ENCODE results near the gene CRYGC. TPM values are rescaled to one million over a fixed set of nuclear protein-coding genes. Genes with fewer than 3 reads are reported as not detected.
"Not testable (repeated sequence)": the region's sequence is repeated elsewhere in the genome, so short reads cannot be mapped to it uniquely, and the experiment has no call there.

The CRYGC gene
- total and polyA plus RNA-seq, 2 experiments from 2014 or later: not detected

DNA sequence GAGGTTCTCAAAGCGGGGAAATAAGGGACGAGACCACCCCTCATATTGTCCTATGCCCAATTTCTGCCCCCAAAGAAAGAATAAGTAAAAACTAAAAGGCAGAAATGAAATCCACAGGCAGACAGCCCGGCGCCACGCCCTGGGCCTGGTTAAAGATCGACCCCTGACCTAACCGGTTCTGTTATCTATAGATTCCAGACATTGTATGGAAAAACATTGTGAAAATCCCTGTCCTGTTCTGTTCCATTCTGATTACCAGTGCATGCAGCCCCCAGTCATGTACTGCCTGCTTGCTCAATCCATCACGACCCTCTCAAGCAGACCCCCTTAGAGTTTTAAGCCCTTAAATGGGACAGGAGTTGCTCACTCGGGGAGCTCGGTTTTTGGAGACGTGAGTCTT lies 12.2 kb downstream of the CRYGC start:
- not testable (repeated sequence) for ATAC-seq; H3K27ac Mint-ChIP-seq; H3K4me3 Mint-ChIP-seq; H3K9me3 Mint-ChIP-seq; H3K4me3 ChIP-seq; H2AFZ ChIP-seq; H3K4me2 ChIP-seq; H3K27me3 ChIP-seq (ENCODE audit: insufficient read depth); H3K27ac ChIP-seq (ENCODE audit: low read depth); DNase-seq (ENCODE audit: low spot score); H4K20me1 ChIP-seq (replicated peaks; ENCODE audit: insufficient read depth); H3K79me2 ChIP-seq (replicated peaks; ENCODE audit: insufficient read depth); H3K9me2 ChIP-seq (ENCODE audit: insufficient read depth); H3F3A ChIP-seq (replicated peaks; ENCODE audit: low read depth); H3K36me3 Mint-ChIP-seq (ENCODE audit: low read depth); H3K36me3 ChIP-seq (ENCODE audit: insufficient read depth)
- Mint-ChIP-seq H3K27me3 (ENCODE audit: insufficient read depth, low read depth, poor library complexity) (peaks cover 10% of the 10 kb centered on the region), H3K4me1 (peaks cover 13% of the 10 kb centered on the region)
- H3K4me1 ChIP-seq (ENCODE audit: insufficient read depth): peaks cover 19% of the 10 kb centered on the region

DNA sequence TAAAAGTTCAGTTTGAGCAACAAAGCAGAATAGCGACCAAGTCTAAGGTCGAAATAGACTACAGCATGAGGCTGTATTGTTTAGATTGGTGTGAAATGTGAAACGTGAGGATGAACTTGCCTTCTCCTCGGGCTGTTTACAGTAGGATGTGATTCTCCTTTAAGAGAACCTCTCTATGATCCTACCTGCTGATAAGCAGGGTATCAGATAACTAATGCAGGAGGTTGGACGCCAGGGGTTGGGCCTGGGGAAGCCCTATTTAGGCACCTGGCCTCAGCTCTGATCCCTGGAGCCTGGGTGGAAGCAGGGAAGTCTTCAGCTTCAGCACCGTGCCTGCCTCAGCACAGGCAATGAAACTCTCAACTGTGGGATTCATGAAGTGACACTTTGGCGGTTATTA lies 16.7 kb downstream of the CRYGC start:
- peak overlapping the region; percentile 48 for H3K4me3 ChIP-seq
- peaks cover 35% of the 10 kb centered on the region for H3K4me1 ChIP-seq (ENCODE audit: insufficient read depth)
- Mint-ChIP-seq H3K27me3 (ENCODE audit: insufficient read depth, low read depth, poor library complexity) (peaks cover 8% of the 10 kb centered on the region), H3K4me3 (peak overlapping the region; percentile 79), H3K36me3 (ENCODE audit: low read depth) (peaks cover 12% of the 10 kb centered on the region; the same call in 2 of the 3 replicates), H3K4me1 (peaks cover 26% of the 10 kb centered on the region), H3K27ac (0 out of 2 replicates have a peak overlapping the region, but pooled peaks have one; percentile 62), H3K9me3 (no peaks in the 10 kb centered on the region)
- H2AFZ ChIP-seq: peak overlapping the region; percentile 54; the same call in 1 of the 2 replicates
- ATAC-seq (peak; percentile 94), DNase-seq (ENCODE audit: low spot score) (peak; percentile 87)
- peak; percentile 81 for TF ChIP-seq POLR2AphosphoS5 (IDR thresholded peaks at IDR 0.05; ENCODE audit: low read depth)
- no peak for TF ChIP-seq EZH2phosphoT487 (IDR thresholded peaks at IDR 0.05; ENCODE audit: unreplicated experiment)
- no peak for TF ChIP-seq JUNB (IDR thresholded peaks at IDR 0.05; ENCODE audit: unreplicated experiment)
- TF ChIP-seq, protein P1, sequence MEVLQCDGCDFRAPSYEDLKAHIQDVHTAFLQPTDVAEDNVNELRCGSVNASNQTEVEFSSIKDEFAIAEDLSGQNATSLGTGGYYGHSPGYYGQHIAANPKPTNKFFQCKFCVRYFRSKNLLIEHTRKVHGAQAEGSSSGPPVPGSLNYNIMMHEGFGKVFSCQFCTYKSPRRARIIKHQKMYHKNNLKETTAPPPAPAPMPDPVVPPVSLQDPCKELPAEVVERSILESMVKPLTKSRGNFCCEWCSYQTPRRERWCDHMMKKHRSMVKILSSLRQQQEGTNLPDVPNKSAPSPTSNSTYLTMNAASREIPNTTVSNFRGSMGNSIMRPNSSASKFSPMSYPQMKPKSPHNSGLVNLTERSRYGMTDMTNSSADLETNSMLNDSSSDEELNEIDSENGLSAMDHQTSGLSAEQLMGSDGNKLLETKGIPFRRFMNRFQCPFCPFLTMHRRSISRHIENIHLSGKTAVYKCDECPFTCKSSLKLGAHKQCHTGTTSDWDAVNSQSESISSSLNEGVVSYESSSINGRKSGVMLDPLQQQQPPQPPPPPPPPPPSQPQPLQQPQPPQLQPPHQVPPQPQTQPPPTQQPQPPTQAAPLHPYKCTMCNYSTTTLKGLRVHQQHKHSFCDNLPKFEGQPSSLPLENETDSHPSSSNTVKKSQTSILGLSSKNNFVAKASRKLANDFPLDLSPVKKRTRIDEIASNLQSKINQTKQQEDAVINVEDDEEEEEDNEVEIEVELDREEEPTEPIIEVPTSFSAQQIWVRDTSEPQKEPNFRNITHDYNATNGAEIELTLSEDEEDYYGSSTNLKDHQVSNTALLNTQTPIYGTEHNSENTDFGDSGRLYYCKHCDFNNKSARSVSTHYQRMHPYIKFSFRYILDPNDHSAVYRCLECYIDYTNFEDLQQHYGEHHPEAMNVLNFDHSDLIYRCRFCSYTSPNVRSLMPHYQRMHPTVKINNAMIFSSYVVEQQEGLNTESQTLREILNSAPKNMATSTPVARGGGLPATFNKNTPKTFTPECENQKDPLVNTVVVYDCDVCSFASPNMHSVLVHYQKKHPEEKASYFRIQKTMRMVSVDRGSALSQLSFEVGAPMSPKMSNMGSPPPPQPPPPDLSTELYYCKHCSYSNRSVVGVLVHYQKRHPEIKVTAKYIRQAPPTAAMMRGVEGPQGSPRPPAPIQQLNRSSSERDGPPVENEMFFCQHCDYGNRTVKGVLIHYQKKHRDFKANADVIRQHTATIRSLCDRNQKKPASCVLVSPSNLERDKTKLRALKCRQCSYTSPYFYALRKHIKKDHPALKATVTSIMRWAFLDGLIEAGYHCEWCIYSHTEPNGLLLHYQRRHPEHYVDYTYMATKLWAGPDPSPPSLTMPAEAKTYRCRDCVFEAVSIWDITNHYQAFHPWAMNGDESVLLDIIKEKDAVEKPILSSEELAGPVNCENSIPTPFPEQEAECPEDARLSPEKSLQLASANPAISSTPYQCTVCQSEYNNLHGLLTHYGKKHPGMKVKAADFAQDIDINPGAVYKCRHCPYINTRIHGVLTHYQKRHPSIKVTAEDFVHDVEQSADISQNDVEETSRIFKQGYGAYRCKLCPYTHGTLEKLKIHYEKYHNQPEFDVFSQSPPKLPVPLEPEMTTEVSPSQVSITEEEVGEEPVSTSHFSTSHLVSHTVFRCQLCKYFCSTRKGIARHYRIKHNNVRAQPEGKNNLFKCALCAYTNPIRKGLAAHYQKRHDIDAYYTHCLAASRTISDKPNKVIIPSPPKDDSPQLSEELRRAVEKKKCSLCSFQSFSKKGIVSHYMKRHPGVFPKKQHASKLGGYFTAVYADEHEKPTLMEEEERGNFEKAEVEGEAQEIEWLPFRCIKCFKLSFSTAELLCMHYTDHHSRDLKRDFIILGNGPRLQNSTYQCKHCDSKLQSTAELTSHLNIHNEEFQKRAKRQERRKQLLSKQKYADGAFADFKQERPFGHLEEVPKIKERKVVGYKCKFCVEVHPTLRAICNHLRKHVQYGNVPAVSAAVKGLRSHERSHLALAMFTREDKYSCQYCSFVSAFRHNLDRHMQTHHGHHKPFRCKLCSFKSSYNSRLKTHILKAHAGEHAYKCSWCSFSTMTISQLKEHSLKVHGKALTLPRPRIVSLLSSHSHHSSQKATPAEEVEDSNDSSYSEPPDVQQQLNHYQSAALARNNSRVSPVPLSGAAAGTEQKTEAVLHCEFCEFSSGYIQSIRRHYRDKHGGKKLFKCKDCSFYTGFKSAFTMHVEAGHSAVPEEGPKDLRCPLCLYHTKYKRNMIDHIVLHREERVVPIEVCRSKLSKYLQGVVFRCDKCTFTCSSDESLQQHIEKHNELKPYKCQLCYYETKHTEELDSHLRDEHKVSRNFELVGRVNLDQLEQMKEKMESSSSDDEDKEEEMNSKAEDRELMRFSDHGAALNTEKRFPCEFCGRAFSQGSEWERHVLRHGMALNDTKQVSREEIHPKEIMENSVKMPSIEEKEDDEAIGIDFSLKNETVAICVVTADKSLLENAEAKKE (CRISPR knock-in tag; IDR thresholded peaks at IDR 0.05): peak; percentile 73; the same call in 1 of the 2 replicates
- TF ChIP-seq, protein P2, sequence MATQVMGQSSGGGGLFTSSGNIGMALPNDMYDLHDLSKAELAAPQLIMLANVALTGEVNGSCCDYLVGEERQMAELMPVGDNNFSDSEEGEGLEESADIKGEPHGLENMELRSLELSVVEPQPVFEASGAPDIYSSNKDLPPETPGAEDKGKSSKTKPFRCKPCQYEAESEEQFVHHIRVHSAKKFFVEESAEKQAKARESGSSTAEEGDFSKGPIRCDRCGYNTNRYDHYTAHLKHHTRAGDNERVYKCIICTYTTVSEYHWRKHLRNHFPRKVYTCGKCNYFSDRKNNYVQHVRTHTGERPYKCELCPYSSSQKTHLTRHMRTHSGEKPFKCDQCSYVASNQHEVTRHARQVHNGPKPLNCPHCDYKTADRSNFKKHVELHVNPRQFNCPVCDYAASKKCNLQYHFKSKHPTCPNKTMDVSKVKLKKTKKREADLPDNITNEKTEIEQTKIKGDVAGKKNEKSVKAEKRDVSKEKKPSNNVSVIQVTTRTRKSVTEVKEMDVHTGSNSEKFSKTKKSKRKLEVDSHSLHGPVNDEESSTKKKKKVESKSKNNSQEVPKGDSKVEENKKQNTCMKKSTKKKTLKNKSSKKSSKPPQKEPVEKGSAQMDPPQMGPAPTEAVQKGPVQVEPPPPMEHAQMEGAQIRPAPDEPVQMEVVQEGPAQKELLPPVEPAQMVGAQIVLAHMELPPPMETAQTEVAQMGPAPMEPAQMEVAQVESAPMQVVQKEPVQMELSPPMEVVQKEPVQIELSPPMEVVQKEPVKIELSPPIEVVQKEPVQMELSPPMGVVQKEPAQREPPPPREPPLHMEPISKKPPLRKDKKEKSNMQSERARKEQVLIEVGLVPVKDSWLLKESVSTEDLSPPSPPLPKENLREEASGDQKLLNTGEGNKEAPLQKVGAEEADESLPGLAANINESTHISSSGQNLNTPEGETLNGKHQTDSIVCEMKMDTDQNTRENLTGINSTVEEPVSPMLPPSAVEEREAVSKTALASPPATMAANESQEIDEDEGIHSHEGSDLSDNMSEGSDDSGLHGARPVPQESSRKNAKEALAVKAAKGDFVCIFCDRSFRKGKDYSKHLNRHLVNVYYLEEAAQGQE (IDR thresholded peaks at IDR 0.05; ENCODE audit: unreplicated experiment): no peak
- TF ChIP-seq CREB1 (CRISPR knock-in tag; IDR thresholded peaks at IDR 0.05; ENCODE audit: low read depth): no peak
- H3K4me2 ChIP-seq: peak overlapping the region; percentile 58
- 0 out of 2 replicates have a peak, but pooled peaks cover 3% of the 10 kb centered on the region for H3F3A ChIP-seq (replicated peaks; ENCODE audit: low read depth)
- H3K9me2 ChIP-seq (ENCODE audit: insufficient read depth): no peaks in the 10 kb centered on the region
- no peaks in the 10 kb centered on the region for H3K27me3 ChIP-seq (ENCODE audit: insufficient read depth)
- no peaks in the 10 kb centered on the region for H4K20me1 ChIP-seq (replicated peaks; ENCODE audit: insufficient read depth)
- H3K27ac ChIP-seq (ENCODE audit: low read depth): peak overlapping the region; percentile 60; the same call in 1 of the 2 replicates
- H3K36me3 ChIP-seq (ENCODE audit: insufficient read depth): no peaks in the 10 kb centered on the region
- peaks cover 6% of the 10 kb centered on the region for H3K79me2 ChIP-seq (replicated peaks; ENCODE audit: insufficient read depth)

DNA sequence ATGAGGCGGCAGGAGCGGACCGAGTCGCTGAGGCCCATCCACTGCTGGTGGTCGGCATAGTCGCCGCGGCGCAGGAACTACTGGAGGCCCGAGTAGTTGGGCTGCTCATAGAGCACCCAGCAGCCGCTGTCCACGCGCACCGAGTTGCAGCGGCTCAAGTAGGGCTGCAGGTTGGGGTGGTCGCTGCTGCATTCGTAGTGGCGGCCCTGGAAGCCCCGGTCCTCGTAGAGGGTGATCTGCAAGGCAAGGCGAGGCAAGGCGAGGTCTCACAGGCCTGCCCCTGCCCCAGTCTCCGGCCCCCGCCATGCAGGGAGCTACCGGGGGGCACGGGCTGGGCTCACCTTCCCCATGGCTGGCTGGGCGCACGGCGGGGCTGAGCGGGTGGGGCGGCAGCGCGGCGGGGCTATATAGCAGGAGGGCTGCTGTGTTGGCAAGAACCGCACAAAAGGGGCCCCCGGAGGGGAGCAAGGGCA lies 17.3 kb downstream of the CRYGC start:
- Mint-ChIP-seq H3K4me1 (peaks cover 33% of the 10 kb centered on the region), H3K27ac (peak overlapping the region; percentile 52; the same call in 1 of the 2 replicates), H3K36me3 (ENCODE audit: low read depth) (peaks cover 12% of the 10 kb centered on the region; the same call in 2 of the 3 replicates), H3K4me3 (peak overlapping the region; percentile 79)
- Histone ChIP-seq H3K27ac (ENCODE audit: low read depth) (peak overlapping the region; percentile 60; the same call in 1 of the 2 replicates), H3K4me1 (ENCODE audit: insufficient read depth) (peaks cover 40% of the 10 kb centered on the region), H3K4me3 (peak overlapping the region; percentile 48), H3K4me2 (peak overlapping the region; percentile 58), H2AFZ (peak overlapping the region; percentile 54; the same call in 1 of the 2 replicates)
- H3K9me3 Mint-ChIP-seq; H3K79me2 ChIP-seq (replicated peaks; ENCODE audit: insufficient read depth); H3K9me2 ChIP-seq (ENCODE audit: insufficient read depth); H4K20me1 ChIP-seq (replicated peaks; ENCODE audit: insufficient read depth); H3F3A ChIP-seq (replicated peaks; ENCODE audit: low read depth); H3K27me3 Mint-ChIP-seq (ENCODE audit: insufficient read depth, low read depth, poor library complexity); H3K36me3 ChIP-seq (ENCODE audit: insufficient read depth); H3K27me3 ChIP-seq (ENCODE audit: insufficient read depth): not testable (repeated sequence)
- DNase-seq (ENCODE audit: low spot score) (peak; percentile 61), ATAC-seq (peak; percentile 86)
